Measurements from ENCODE around the gene ACBD4.

The ACBD4 gene

DNA sequence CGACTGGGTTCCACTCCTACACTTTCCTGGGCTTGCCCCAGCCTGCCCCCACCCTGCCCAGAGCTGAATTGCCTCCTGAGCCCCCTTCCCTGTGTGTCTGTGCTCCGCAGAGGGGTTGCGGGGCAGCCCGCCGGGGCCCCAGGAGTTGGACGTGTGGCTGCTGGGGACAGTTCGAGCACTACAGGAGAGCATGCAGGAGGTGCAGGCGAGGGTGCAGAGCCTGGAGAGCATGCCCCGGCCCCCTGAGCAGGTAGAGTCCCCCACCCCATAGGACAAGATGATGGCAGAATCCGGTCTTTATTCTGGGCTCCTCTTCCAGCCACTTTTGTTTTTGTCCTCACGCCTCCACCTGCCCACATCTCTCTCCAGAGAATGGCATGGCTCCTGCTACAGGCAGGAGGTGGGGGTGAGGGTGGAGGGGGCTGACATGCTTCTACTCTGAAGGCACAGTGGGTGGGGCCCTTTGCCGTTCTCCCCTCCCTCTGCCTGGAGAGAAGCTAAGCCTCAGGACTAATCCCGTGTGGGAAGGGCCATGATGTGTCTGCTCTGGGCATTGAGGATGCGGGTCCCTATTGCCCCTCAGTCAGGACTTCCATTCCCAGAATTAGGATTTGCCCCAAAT is 3.5 kb downstream of the ACBD4 start:
- no peak for DNase-seq

DNA sequence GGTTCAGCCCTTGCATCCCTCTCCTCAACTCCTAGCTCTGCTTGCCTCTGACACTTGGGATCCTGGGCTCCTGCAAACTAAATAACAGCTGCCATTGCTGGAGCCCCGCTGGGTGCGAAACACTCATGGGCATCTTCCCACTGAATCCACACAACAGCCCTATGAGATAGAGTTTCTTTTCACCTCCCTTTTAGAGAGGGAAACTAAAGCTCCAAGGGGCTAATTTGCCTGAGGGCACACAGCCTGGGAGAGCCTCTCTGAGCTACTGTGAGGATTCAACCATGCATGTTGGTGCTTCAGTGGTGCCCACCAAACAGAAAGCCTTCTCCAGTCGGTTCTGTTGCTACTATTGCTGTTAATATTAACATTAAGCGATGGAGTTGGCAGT is 4.0 kb downstream of the ACBD4 start:
- DNase-seq = no peak

DNA sequence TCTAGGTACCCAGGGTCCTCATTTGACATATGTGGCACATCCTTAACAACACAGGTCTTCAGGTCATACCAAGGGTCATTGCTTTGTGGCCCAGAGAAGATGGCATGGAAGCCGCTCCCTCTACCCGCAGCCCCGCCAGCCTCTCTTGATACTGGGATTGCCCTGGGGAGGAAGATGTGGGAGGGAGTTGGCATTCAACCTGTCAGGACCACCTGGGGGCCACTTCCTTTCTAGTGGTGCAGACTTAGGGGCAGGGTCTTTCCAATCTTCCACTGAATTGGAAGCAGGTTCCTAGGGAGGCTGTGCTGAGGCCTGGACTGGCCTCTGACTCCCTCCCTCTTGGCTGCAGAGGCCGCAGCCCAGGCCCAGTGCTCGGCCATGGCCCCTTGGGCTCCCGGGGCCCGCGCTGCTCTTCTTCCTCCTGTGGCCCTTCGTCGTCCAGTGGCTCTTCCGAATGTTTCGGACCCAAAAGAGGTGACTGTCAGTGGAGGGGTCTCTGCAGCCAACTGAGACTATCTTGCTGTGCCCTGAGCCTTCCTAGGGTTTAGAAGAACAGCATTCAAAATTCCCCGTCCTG is 7.7 kb downstream of the ACBD4 start:
- no peak for DNase-seq

DNA sequence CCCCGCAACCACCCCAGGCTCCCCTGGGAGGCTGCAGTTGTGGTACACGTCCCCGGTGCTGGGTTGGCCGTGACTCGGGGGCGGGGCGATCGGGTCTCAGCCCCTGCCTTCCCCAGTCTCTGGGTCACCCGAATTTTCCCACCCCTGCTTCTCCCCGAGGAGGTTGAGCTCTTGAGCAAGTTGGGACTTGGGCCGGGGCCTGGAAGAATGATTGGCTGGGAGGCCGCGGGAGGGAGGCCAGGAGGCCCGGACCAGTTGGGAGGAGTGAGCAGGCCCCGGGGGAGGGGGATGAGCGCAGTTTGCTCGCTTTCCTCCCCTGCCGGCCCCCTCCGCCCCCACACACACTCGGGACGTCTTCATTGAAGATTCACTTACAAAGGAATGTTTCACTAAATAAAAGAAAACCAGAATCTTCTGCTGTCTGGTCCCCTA is 8.3 kb downstream of the ACBD4 start:
- peak in 1 of 2 experiments; percentile 15 for DNase-seq

DNA sequence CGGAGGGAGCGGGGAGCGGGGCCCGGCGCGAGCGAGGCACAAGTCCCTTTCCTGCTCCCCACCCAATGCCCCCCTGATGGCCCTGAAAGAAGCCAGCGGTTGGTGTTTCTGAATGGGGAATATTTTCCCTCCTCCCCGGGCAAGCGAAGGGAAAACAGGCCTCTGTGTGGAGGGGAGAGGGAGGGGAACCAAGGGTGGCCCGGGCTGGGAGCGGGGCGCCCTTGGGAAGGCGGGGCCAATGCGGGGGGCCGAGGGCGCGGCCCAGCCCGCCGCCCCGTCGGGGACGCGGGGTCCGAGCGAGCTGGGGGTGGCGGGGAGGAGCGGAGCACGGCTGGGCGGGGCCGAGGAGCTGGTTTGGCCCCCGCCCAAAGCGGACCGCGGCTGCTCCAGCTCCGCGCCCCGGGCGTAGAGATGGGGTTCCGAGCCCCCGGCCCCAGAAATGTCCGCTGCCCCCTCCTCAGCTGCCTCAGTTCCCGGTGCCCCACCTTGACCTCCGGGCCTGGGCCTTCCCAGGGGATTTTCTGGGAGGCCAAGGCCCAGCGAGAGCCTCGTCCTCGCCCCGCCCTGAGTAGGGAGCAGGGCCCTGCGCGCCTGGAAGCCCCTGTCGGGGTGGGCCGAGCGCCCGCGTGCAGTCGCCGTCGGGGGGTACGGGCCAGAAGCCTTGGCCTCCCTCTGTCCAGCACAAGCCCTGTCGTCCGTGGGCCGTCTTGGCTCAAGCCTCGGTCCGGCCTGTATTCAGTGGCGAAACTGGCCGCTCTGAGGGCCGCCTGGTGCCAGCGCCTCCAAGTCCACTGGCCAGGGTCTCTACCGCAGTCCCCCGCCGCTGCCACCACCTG is 8.9 kb downstream of the ACBD4 start:
- DNase-seq = no peak

DNA sequence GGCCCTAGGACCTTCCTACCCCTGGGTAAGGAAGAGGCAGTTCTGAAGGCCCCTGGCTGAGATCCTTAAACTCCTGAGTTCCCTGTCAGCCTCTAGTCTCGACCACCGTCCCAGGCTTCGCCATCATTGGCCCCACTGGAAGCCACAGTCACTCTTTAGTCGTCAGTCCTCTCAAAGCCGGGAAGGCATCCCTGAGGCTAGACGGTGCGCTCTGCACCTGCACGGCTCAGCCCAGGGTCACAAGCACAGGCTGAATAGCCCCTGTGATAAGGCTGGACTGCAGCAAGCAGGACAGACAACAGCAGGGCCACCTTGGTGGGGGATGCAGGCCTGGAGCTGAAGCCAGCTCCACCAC is 9.5 kb downstream of the ACBD4 start:
- no peak for DNase-seq

DNA sequence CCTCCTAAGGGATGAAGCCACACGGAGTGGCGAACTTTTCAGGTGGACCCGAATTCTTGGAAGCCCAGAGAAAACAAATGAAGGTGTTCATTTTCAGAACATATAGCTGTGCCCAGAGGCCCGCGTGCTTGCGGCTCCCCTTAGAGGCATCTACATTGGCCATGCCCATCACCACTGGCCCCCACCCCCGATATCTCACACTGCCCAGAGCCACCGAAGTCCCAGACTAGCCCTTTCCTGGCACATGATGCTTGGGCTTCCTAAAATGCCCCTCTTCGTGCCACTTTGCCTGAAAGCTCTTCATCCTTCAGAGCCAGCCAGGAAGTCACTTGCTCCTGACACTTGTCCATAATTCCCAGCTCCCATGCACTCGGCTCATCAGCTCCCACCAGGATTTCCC is 10.7 kb downstream of the ACBD4 start:
- DNase-seq = no peak

DNA sequence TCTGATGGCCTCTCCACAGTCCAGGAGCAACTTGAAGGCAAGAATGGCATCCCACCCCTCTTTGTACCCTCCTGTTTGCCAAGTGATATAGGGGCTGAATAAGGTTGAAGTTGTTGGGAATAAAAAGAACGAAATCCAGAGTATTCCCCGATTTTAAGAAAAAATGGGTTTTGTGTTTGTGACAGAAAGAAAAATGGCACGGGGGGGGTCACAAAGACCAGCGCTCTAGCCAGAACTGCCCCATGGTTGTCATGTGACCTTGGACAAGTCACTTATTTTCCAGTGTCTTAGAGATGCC is 11.1 kb downstream of the ACBD4 start:
- DNase-seq = no peak

DNA sequence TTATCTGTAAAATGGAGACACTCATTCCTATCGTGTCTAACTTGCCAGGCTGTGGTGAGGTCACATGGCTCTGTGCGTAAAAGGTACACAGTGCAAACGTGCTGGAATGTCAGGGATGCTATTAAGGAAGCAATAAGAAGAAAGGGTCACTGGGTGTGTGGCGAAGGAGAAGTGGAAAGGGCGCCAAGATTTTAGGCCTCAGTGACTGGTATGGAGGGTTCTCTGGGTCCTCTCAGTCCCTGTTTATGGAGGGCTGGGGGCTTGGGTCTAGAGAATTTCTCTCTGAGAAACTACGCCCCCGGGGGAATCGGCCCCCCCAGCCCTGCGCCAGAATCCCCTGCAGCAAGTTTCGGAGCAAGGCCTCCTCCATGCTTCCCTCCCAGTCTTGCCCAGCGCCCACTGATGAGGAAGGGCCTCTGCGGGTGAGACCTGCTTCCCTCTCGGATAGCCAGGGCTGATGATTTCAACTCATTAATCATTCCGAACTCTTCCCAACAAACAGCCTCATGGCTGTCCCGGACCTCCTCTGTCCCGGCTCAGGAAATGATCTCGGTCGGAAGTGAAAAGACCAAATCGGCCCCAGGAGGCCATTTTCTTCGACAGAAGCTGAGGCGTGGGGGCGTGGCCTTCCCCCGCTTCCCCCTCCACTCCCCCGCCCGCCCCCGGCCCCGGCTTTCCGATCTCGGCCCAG is 11.5 kb downstream of the ACBD4 start:
- DNase-seq = no peak

DNA sequence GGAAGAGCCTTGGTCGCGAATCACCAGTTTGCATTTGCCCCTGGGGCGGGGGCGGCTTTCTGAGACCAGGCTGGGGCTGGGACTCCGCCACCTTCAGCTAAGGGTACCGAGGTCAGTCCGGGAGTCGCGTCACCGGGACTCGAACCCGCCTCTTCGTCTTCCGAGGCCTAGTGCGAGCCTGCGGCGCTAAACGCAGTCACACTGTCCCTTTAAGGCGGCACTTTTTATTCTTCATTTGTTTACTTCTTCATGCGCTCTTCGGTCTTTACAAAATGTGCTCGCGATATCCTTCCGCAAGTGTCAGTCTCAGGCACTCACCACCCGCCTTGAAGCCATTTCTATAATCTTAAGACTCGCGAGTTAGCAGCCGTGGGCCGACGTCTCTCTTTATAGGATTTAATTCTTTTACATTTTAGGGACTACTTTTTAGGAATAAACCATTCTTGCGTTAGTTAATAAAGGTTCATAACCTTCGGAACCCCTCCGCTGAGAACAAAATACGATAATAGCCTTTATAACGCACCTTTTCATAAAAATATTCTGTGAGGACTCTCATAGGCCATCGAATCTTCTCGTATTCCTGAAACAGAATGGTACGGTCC is 12.2 kb downstream of the ACBD4 start:
- DNase-seq = peak; percentile 70 to 74

DNA sequence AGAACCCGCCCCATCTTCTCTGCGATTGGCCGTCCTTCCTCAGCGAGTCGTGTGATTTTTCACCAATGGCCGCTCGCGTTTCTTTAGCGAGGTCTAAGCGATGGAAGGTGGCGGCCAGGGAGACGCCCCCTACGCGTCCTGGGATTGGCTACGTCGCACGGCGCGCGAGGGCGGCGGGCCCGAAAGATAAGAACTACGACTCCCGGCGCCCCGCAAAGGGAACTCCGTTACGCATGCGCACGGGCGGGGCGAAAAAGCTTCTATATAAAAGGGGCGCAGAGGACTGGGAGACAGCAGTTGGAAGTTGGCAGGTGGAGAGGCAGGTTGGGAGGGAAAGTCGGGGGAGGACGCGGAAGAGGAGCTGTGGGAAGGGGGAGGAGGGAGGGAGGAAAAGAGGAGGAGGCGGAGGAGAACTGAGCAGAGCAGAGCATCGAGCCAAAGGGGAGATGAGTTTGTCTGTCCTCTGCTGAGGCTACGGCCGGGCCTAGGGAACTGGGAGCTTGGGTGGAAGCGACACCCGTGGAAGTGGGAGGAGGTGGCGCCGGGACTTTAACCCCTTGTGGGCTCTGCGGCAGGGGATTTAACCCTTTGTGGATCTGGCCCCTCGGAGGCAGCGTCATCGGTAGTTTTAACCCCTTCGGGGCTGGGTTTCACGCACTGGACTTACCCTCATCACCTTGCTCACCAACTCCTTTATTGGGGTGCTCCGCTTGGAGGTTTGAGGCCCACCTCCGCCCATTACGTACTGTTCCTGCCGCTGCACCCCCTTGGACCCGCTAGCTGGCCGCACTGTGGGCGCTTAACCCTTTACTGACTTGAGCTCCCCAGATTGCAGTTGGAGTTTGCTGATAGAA is 12.9 kb downstream of the ACBD4 start, which contains the start of gene HEXIM1:
Gene HEXIM1 (plus strand): TSS at position 293 of the 854 bp plus-strand sequence. CDS start 716 bp downstream, outside the sequence.
- peak; percentile 98 to 99 for DNase-seq

DNA sequence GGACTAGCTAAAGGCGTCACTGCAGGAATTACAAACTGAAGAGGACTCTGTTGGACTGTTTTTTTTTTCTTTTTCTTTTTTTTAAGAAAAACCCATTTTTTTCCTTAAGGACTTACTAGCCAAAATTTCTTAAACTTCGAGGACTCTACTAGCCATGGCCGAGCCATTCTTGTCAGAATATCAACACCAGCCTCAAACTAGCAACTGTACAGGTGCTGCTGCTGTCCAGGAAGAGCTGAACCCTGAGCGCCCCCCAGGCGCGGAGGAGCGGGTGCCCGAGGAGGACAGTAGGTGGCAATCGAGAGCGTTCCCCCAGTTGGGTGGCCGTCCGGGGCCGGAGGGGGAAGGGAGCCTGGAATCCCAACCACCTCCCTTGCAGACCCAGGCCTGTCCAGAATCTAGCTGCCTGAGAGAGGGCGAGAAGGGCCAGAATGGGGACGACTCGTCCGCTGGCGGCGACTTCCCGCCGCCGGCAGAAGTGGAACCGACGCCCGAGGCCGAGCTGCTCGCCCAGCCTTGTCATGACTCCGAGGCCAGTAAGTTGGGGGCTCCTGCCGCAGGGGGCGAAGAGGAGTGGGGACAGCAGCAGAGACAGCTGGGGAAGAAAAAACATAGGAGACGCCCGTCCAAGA is 13.7 kb downstream of the ACBD4 start:
- peak; percentile 54 to 57 for DNase-seq

DNA sequence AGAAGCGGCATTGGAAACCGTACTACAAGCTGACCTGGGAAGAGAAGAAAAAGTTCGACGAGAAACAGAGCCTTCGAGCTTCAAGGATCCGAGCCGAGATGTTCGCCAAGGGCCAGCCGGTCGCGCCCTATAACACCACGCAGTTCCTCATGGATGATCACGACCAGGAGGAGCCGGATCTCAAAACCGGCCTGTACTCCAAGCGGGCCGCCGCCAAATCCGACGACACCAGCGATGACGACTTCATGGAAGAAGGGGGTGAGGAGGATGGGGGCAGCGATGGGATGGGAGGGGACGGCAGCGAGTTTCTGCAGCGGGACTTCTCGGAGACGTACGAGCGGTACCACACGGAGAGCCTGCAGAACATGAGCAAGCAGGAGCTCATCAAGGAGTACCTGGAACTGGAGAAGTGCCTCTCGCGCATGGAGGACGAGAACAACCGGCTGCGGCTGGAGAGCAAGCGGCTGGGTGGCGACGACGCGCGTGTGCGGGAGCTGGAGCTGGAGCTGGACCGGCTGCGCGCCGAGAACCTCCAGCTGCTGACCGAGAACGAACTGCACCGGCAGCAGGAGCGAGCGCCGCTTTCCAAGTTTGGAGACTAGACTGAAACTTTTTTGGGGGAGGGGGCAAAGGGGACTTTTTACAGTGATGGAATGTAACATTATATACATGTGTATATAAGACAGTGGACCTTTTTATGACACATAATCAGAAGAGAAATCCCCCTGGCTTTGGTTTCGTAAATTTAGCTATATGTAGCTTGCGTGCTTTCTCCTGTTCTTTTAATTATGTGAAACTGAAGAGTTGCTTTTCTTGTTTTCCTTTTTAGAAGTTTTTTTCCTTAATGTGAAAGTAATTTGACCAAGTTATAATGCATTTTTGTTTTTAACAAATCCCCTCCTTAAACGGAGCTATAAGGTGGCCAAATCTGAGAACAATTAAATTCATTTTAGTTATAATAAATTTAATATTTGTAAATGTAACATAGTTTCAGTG is 14.5 kb downstream of the ACBD4 start:
- peak in 1 of 2 experiments; percentile 13 for DNase-seq

DNA sequence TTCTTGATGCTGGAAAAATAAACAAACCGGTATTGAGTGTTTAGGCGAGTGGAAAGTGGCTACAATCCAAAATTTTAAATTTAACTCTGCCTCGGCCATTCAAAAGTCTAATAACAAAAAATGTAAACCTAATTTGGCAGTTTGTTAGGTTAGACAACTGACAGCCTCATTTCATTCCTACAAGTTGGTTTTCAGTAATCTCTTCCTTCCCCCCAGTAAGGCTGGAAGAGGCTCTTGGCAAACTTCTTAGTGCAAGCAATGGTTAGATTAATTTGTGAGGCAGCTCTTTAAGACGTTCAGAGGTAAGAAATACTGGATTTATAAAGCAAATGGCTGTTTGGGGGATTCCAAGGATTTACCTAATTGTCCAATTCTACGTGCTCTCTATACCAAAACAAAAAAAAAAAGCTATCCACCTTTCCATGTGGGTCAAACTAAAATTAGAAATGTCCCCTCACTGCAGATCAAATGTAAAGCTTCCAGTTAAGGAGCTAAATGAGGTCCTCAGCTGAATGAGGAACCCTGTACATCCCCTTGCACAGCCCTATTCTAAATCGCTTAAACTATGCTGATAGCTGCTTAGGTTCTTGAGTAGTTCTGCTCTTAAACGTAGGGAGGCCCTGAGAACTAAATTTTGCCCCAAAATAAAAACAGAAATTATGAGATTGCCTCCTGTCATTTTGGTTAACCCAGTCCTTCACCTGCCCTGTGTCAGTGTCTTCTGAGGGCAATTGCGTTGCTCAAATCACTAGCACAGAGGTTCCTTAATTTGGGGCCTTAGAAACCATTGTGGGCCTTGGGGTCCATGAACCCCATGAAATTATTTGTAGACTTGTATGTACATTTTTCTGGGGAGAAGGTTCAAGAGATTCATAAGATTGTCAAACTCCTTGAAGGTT is 15.7 kb downstream of the ACBD4 start:
- DNase-seq = no peak

DNA sequence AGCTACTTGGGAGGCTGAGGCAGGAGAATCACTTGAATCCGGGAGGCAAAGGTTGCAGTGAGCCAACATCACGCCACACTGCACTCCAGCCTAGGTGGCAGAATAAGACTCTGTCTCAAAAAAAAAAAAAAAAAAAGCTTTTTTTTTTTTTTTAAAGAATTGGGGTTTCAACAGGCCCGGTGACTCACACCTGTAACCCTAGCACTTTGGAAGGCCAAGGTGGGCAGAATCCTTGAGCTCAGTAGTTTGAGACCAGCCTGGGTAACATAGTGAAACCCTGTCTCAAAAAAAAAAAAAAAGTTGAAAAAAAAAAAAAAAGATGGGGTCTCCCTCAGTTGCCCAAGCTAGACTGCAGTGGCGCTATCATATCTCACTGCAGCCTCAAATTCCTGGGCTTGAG is 19.5 kb downstream of the ACBD4 start:
- DNase-seq = no peak

DNA sequence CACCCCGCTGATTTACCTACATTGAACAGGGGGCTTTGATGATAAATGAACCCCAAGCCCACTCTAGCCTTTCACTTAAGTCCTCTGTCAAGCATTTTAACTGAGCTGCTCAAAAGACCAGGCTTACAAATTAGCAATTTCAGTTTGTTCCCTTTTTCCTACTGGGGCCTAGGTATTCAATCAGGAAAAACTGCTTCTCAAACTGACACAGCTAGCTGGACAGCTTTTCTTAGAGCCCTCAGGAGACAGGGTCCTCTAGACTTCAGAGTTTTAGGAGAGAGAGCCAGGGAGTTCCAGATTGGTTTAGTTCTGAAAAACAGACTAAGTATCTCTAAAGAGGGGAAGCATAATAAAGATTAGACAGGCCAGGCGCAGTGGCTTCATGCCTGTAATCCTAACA is 20.0 kb downstream of the ACBD4 start:
- no peak for DNase-seq

DNA sequence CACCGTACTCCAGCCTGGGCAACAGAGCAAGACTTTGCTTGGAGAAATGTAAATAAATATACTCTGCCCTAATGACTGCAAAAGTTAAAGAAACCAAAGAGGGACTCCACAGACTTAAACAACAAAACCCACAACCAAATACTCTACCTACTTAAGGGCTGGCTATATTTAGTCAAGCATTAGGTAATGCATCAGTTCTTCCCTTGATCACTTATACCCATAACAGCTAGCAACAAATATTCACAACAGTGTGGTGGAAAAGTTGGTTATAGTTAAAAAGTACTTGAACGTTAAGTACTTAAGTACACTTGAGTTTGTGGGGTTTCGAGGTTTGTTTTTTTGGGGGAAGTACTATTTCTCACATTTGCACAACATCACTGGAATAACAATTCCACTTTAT is 20.8 kb downstream of the ACBD4 start:
- DNase-seq = no peak

DNA sequence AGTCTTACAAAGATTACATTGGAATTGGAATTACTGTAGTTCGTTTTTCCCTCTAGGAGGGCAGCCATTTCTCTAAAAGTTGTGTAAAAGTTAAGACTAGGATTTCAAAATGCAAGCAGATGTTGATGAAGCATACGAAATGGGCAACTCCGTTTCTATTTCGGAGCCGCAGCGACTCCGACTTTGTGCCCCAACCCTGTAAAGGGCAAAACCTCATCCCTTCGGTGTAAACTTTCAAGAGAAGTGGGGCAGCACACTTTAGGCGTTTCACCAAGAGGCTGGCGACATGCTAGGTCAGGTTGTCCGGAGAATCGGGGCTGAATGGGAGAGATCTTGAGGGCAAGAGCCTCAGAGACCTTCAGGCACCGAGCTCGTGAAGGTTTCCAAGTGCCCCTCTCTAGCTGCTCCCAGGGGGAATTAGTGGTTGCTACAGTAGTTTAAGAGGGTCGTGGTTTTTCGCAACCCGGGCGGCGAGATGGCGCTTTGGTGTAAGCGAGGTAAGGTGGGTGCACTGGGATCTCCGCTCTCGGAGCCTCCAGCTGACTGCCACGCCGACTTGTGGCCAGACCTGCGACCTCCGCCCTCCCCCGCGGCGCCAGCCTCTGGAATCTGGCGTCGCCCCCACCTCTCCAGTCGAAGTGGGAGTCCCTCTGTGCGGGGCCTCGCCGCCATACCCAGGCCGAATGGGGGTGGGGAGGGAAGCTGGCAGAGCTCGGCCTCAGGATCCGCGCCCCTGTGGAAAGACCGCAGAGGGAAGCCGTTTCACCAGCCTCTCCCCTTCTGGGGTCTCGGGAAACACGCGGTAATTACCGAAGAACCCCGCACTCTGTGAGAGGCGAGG is 25.2 kb downstream of the ACBD4 start:
- peak; percentile 45 to 50 for DNase-seq
